Duodenal mucosa (tissue), 2 donors: ENCODE data around the gene PLEKHA8.

ENCODE experiments used
- H3K27ac ChIP-seq: one replicate; pipeline ENCODE4 v1.7.0; 2013; ENCODE audit warnings: low read depth, low read length
- H3K27me3 ChIP-seq, 2 donors: one replicate each; pipeline ENCODE4 v1.7.0; 2013; ENCODE audit warnings: low read length in 2 of 2, control low read depth in 1 of 2; ENCODE audit not compliant: insufficient read depth in 2 of 2, control insufficient read depth in 1 of 2
- H3K36me3 ChIP-seq, 2 donors: one replicate each; pipeline ENCODE4 v1.7.0; 2013; ENCODE audit warnings: low read length in 2 of 2, control low read depth in 1 of 2; ENCODE audit not compliant: insufficient read depth in 2 of 2, control insufficient read depth in 1 of 2
- H3K4me1 ChIP-seq, 2 donors: one replicate each; pipeline ENCODE4 v1.7.0; 2013; ENCODE audit warnings: low read length in 2 of 2, control low read depth in 1 of 2; ENCODE audit not compliant: insufficient read depth in 2 of 2, control insufficient read depth in 1 of 2
- H3K4me3 ChIP-seq, 2 donors: one replicate each; pipeline ENCODE4 v1.7.0; 2013; ENCODE audit warnings: low read length in 2 of 2, low read depth in 1 of 2
- H3K9ac ChIP-seq, 2 donors: one replicate each; pipeline ENCODE4 v1.7.0; 2013; ENCODE audit warnings: low read length in 2 of 2, low read depth in 1 of 2
- H3K9me3 ChIP-seq, 2 donors: one replicate each; pipeline ENCODE4 v1.7.0; 2013; ENCODE audit warnings: low read length in 2 of 2, control low read depth in 1 of 2; ENCODE audit not compliant: control insufficient read depth in 1 of 2

PLEKHA8 gene

DNA sequence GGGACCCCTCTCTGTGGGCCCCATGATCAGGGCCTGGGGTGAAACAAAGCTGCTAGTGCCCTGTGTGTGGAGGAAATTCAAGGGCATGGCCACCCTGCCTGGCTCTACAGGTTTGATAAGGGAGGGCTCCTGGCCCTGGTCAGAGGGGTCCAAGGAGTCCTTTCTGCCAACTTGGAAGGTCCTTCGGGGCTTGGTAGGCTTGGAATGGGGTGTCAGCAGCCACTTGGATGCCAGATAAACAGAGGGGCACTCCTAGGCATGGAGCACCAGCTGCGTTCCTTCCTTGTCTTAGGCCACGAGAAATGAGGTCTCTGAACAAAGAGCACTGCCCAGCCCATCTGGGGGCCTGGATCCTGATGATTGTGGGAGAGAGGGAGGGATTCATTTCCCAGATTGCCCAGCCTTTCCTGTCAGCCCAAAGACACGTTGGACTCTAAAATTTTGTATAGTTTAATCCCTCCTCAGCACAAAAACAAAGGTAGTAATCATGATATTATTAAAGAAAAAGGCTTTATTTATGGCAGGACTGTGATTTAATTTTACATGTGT, 111.7 kb downstream of the PLEKHA8 start:
- H3K4me1 ChIP-seq: peaks cover 0 to 7% of the 10 kb centered on the region in 2 donors
- no peak overlapping the region for H3K9ac ChIP-seq
- H3K27me3 ChIP-seq: no peaks in the 10 kb centered on the region
- H3K36me3 ChIP-seq: no peaks in the 10 kb centered on the region
- H3K4me3 ChIP-seq: no peak overlapping the region
- no peaks in the 10 kb centered on the region for H3K9me3 ChIP-seq
- H3K27ac ChIP-seq: no peak overlapping the region

DNA sequence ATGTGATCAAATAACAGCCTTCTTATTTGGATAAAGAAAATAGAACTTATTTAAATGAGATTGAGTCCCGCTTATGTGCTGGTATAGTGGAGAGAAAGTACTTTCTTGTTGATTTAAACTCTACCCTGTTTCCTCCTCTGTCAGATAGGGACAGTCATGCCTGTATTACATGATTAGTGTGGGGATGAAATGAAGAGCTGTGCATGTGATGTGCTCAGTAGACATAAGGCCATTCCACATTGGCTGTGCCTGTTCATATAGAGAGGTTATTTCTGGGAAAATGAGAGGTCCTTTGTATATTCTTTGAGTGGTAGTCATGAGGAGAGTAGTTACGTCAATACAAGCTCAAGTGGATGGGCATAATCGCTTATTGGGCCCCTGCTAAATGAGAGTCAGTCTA, 112.2 kb downstream of the PLEKHA8 start:
- H3K9me3 ChIP-seq: no peaks in the 10 kb centered on the region
- no peaks in the 10 kb centered on the region for H3K36me3 ChIP-seq
- H3K4me3 ChIP-seq: no peak overlapping the region
- H3K27me3 ChIP-seq: no peaks in the 10 kb centered on the region
- no peak overlapping the region for H3K9ac ChIP-seq
- H3K4me1 ChIP-seq: peaks cover 0 to 7% of the 10 kb centered on the region in 2 donors
- H3K27ac ChIP-seq: no peak overlapping the region

DNA sequence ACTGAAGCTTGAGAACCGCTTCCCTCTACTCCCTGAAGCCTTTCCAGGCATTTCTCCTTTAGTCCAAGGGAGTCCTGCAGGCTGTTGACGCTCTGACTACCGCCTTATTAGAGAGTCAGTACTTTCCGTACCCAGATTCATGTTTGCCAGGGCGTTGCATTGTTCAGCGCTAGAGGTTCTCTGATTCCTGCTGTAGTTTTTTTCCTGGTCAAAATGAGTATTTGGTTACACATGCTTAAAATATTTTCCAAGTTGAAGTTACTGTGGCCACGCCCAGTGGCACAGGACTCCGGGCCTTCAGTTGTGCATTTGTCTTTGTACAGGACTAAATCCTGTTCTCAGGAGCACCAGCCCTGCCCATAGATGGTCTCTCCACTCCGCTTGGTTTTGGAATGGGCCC, 114.5 kb downstream of the PLEKHA8 start:
- no peaks in the 10 kb centered on the region for H3K9me3 ChIP-seq
- H3K27ac ChIP-seq: no peak overlapping the region
- H3K4me1 ChIP-seq: no peaks in the 10 kb centered on the region
- H3K27me3 ChIP-seq: no peaks in the 10 kb centered on the region
- no peaks in the 10 kb centered on the region for H3K36me3 ChIP-seq
- no peak overlapping the region for H3K9ac ChIP-seq
- H3K4me3 ChIP-seq: no peak overlapping the region

- Histone ChIP-seq H3K4me3 (no peak overlapping the region), H3K27me3 (no peaks in the 10 kb centered on the region), H3K36me3 (no peaks in the 10 kb centered on the region), H3K4me1 (no peaks in the 10 kb centered on the region), H3K9me3 (no peaks in the 10 kb centered on the region), H3K27ac (no peak overlapping the region), H3K9ac (no peak overlapping the region)
Observed at GRCh38 chr7:30143748-30144251, 115.6 kb downstream of the PLEKHA8 start.

DNA sequence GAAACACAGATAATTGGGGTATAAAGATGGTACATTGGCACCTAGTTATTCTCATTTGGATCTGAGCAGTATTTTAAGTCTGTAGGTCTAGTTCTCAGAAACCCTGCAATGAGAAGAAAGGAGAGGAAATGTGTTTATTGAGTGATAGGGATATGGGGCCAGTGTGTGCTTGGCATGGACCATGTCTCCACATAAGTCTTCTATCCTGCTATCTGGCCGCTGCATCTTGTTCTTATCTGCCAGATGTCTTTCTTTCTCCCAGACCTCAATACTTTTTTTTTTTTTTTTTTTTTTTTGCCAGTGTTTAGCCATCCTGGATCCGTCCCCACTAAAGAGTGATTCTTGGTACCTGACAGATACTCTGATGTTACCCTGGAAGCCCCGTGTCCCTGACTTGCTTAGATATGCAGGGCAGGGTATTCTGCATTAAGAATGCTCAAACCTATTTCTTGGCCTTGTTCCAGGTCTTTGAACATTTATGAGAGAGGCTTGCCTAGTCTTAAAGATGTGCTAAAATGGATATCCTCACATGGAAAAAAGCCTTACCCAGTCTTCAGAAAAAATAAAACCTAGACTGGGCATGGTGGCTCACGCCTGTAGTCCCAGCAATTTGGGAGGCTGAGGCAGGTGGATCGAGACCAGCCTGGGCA, 116.6 kb downstream of the PLEKHA8 start:
- Histone ChIP-seq H3K27me3 (no peaks in the 10 kb centered on the region), H3K9me3 (no peaks in the 10 kb centered on the region), H3K36me3 (no peaks in the 10 kb centered on the region), H3K9ac (no peak overlapping the region), H3K4me3 (no peak overlapping the region), H3K27ac (no peak overlapping the region), H3K4me1 (no peaks in the 10 kb centered on the region)

- Histone ChIP-seq H3K9ac (no peak overlapping the region), H3K36me3 (no peaks in the 10 kb centered on the region), H3K4me1 (no peaks in the 10 kb centered on the region), H3K4me3 (no peak overlapping the region), H3K27me3 (no peaks in the 10 kb centered on the region), H3K9me3 (no peaks in the 10 kb centered on the region), H3K27ac (no peak overlapping the region)
Observed at GRCh38 chr7:30145426-30145970, 117.3 kb downstream of the PLEKHA8 start.

DNA sequence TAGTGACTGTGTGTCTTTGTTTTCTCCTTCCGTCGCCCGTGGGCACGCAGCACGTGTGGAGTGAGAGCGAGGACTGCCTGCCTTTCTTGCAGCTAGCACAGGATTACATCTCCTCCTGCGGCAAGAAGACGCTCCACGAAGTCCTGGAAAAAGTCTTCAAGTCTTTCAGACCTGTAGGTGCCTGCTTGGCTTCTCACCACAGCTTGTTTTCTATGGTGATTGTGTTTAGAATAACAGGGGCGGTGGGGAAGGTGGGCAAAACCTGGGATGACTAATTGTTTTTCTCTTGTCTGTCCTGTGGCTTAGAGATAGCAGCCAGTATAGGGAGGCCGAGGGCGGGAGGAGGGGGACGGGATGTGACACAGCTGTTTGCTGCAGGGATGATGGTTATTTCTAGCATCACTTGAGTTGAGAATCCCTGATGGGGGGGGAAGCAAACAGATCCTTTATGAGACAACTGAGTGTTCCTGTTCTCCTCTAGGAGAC, 118.0 kb downstream of the PLEKHA8 start:
- H3K9me3 ChIP-seq: no peaks in the 10 kb centered on the region
- H3K36me3 ChIP-seq: no peaks in the 10 kb centered on the region
- H3K27ac ChIP-seq: peak overlapping the region; percentile 13
- H3K4me1 ChIP-seq: no peaks in the 10 kb centered on the region
- H3K9ac ChIP-seq: no peak overlapping the region
- H3K27me3 ChIP-seq: no peaks in the 10 kb centered on the region
- no peak overlapping the region for H3K4me3 ChIP-seq

GRCh38 chr7:30147223-30147622, 119.0 kb downstream of the PLEKHA8 start:
- Histone ChIP-seq H3K36me3 (peaks cover 0 to 1% of the 10 kb centered on the region in 2 donors), H3K27ac (no peak overlapping the region), H3K4me3 (no peak overlapping the region), H3K4me1 (no peaks in the 10 kb centered on the region), H3K27me3 (no peaks in the 10 kb centered on the region), H3K9ac (no peak overlapping the region), H3K9me3 (no peaks in the 10 kb centered on the region)

- Histone ChIP-seq H3K4me3 (no peak overlapping the region), H3K4me1 (no peaks in the 10 kb centered on the region), H3K9me3 (no peaks in the 10 kb centered on the region), H3K27ac (no peak overlapping the region), H3K36me3 (peaks cover 0 to 5% of the 10 kb centered on the region in 2 donors), H3K27me3 (no peaks in the 10 kb centered on the region), H3K9ac (no peak overlapping the region)
Observed at GRCh38 chr7:30147785-30148184, 119.6 kb downstream of the PLEKHA8 start.

DNA sequence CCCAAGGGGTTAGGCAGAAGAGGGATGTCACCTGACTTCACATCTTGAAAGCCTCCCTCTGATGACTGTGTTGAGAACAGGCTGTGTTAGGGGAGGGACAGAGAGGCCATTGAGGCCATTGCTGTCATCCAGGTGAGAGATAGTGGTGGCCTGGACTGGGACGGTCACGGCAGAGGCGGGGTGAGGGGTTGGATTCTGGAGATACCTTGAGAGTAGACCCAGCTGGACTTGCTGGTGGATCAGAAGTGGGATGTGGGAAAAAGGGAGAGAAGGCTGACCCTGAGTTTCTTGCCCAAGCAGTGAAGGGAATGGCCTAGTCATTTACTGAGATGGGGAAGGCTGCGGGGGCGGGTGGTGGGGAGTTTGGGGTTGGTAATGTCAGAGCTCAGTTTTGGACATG, 120.2 kb downstream of the PLEKHA8 start:
- Histone ChIP-seq H3K27ac (no peak overlapping the region), H3K9ac (no peak overlapping the region), H3K36me3 (peaks cover 0 to 5% of the 10 kb centered on the region in 2 donors)

More for the DNA sequence above, 120.2 kb downstream of the PLEKHA8 start:
- Histone ChIP-seq H3K4me1 (no peaks in the 10 kb centered on the region), H3K4me3 (no peak overlapping the region), H3K9me3 (no peaks in the 10 kb centered on the region), H3K27me3 (no peaks in the 10 kb centered on the region)
